ENCODE measurements around the gene HEY2.

DNA sequence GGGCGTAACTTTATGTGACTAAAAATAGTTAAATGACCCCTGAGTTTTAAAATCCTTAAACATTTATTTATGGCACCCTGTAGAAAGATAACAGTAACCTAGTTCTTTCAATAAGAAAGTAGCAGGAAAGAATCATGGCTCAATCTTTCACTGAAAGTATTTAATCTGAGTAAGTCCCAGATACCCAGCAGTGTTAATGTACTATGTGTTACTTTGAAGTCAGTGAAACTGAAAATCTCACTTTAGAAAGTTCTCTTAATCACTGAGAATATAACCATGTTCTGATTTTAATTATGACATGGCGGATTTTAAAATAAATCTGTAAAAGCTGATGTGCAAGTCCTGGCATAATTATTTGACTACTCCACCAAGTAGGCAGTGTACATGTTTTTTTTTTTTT lies 8.1 kb upstream of the HEY2 start:
- no peak for TF ChIP-seq ZFP3 (CRISPR knock-in tag; IDR thresholded peaks at IDR 0.05)
- no peak for TF ChIP-seq ZNF565 (CRISPR knock-in tag; conservative IDR thresholded peaks at IDR 0.05; ENCODE audit: low read depth)
- TF ChIP-seq TCF4 (CRISPR knock-in tag; IDR thresholded peaks at IDR 0.05; ENCODE audit: borderline replicate concordance): no peak
- no peak for TF ChIP-seq ZC3H10 (CRISPR knock-in tag; IDR thresholded peaks at IDR 0.05)
- TF ChIP-seq CSDC2 (CRISPR knock-in tag; IDR thresholded peaks at IDR 0.05): no peak
- no peak for TF ChIP-seq RARB (CRISPR knock-in tag; IDR thresholded peaks at IDR 0.05)
- TF ChIP-seq, protein P1, sequence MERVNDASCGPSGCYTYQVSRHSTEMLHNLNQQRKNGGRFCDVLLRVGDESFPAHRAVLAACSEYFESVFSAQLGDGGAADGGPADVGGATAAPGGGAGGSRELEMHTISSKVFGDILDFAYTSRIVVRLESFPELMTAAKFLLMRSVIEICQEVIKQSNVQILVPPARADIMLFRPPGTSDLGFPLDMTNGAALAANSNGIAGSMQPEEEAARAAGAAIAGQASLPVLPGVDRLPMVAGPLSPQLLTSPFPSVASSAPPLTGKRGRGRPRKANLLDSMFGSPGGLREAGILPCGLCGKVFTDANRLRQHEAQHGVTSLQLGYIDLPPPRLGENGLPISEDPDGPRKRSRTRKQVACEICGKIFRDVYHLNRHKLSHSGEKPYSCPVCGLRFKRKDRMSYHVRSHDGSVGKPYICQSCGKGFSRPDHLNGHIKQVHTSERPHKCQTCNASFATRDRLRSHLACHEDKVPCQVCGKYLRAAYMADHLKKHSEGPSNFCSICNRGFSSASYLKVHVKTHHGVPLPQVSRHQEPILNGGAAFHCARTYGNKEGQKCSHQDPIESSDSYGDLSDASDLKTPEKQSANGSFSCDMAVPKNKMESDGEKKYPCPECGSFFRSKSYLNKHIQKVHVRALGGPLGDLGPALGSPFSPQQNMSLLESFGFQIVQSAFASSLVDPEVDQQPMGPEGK (CRISPR knock-in tag; IDR thresholded peaks at IDR 0.05; ENCODE audit: borderline replicate concordance): no peak
- TF ChIP-seq PPARA (CRISPR knock-in tag; IDR thresholded peaks at IDR 0.05; ENCODE audit: borderline replicate concordance): no peak
- TF ChIP-seq, protein P2, sequence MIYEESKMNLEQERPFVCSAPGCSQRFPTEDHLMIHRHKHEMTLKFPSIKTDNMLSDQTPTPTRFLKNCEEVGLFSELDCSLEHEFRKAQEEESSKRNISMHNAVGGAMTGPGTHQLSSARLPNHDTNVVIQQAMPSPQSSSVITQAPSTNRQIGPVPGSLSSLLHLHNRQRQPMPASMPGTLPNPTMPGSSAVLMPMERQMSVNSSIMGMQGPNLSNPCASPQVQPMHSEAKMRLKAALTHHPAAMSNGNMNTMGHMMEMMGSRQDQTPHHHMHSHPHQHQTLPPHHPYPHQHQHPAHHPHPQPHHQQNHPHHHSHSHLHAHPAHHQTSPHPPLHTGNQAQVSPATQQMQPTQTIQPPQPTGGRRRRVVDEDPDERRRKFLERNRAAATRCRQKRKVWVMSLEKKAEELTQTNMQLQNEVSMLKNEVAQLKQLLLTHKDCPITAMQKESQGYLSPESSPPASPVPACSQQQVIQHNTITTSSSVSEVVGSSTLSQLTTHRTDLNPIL (CRISPR knock-in tag; IDR thresholded peaks at IDR 0.05; ENCODE audit: low read depth): no peak
